NT2/D1 (cell line): ENCODE measurements around the gene PTGDS.

Experiments used
- SUZ12 ChIP-seq: IDR thresholded peaks from 2 replicates; pipeline ENCODE4 v1.6.1; 2011; ENCODE audit not compliant: insufficient read length, insufficient read depth; ENCODE audit errors: extremely low read depth
- YY1 ChIP-seq: IDR thresholded peaks from 2 replicates; pipeline ENCODE4 v1.6.1; 2011; ENCODE audit not compliant: insufficient read length, insufficient read depth
- ZNF274 ChIP-seq: IDR thresholded peaks from 2 replicates; pipeline ENCODE4 v1.6.1; 2011; ENCODE audit warnings: mild to moderate bottlenecking, low read depth, low read length

DNA sequence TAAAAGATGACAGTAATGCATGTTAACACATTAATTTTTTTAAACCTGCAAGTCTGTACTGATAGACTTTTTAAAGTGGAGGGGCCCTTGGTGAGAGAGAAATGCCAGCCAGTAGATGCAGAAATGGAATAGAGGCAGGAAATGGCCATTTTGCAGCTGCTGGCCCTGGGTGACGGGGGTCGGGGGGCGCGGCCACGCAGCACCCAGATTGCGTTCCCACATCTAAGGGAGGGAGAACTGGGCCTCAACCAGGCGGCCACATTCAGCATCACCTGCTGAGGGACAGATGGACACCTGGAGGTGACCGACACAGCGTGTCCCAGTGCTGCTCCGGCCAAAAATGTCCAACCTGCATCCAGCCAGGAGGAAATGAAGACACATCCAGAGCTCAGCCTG, 25.3 kb downstream of the PTGDS start:
- TF ChIP-seq YY1 = no peak
- TF ChIP-seq ZNF274 = no peak
- TF ChIP-seq SUZ12 = no peak
